ENCODE data around the gene TEAD4. TPM values are rescaled to one million over a fixed set of nuclear protein-coding genes. Genes with fewer than 3 reads are reported as not detected.

TEAD4 gene
- total RNA-seq, 1 experiment from 2014 or later: 47.7 TPM

GRCh38 chr12:2934371-2934770 lies 24.8 kb upstream of the TEAD4 start:
- H3K79me2 ChIP-seq (ENCODE audit: low read depth): no peaks in the 10 kb centered on the region
- no peaks in the 10 kb centered on the region for H3K9me3 ChIP-seq (ENCODE audit: insufficient read depth, low read depth)
- DNase-seq: no peak
- no peaks in the 10 kb centered on the region for H4K20me1 ChIP-seq (ENCODE audit: insufficient read depth)
- H3K4me3 ChIP-seq: no peak overlapping the region
- no peak overlapping the region for H2AFZ ChIP-seq
- POLR2A ChIA-PET (ENCODE audit: unreplicated experiment): no interaction called here
- intact Hi-C loops (cut with micrococcal nuclease; ENCODE audit: unreplicated experiment): no loop called here
- H3K4me1 ChIP-seq (replicated peaks; ENCODE audit: insufficient read depth): no peaks in the 10 kb centered on the region
- no peaks in the 10 kb centered on the region for H3K27me3 ChIP-seq (ENCODE audit: insufficient read depth, low read depth)
- no peak overlapping the region for H3K4me2 ChIP-seq
- H3K27ac ChIP-seq: no peak overlapping the region
- peaks cover 22% of the 10 kb centered on the region; the same call in 1 of the 2 replicates for H3K36me3 ChIP-seq (ENCODE audit: low read depth)
- H3K9me2 ChIP-seq (ENCODE audit: insufficient read depth): no peaks in the 10 kb centered on the region
- TF ChIP-seq CTCF (conservative IDR thresholded peaks at IDR 0.05) (no peak), EZH2 (IDR thresholded peaks at IDR 0.05; ENCODE audit: low read depth) (no peak)
- no peaks in the 10 kb centered on the region for H3F3A ChIP-seq (ENCODE audit: insufficient read depth, low read depth)
- BruUV-seq (replicated peaks): no TSS peak
- CTCF ChIA-PET: no interaction called here

- H3K79me2 ChIP-seq (ENCODE audit: low read depth): no peaks in the 10 kb centered on the region
- intact Hi-C loops (cut with micrococcal nuclease; ENCODE audit: unreplicated experiment): no loop called here
- H3K9me2 ChIP-seq (ENCODE audit: insufficient read depth): no peaks in the 10 kb centered on the region
- POLR2A ChIA-PET (ENCODE audit: unreplicated experiment): no interaction called here
- no peak overlapping the region for H3K27ac ChIP-seq
- H3K4me2 ChIP-seq: no peak overlapping the region
- no TSS peak for BruUV-seq (replicated peaks)
- H3F3A ChIP-seq (ENCODE audit: insufficient read depth, low read depth): no peaks in the 10 kb centered on the region; the same call in 1 of the 2 replicates
- H3K4me1 ChIP-seq (replicated peaks; ENCODE audit: insufficient read depth): no peaks in the 10 kb centered on the region
- H3K27me3 ChIP-seq (ENCODE audit: insufficient read depth, low read depth): no peaks in the 10 kb centered on the region
- H3K9me3 ChIP-seq (ENCODE audit: insufficient read depth, low read depth): no peaks in the 10 kb centered on the region
- DNase-seq: no peak
- H2AFZ ChIP-seq: no peak overlapping the region
- no peak overlapping the region for H3K4me3 ChIP-seq
- 0 out of 2 replicates have a peak, but pooled peaks cover 14% of the 10 kb centered on the region for H3K36me3 ChIP-seq (ENCODE audit: low read depth)
- CTCF ChIA-PET: no interaction called here
- no peaks in the 10 kb centered on the region for H4K20me1 ChIP-seq (ENCODE audit: insufficient read depth)
- TF ChIP-seq CTCF (conservative IDR thresholded peaks at IDR 0.05) (no peak), EZH2 (IDR thresholded peaks at IDR 0.05; ENCODE audit: low read depth) (no peak)
These were observed 22.9 kb upstream of the TEAD4 start for GRCh38 chr12:2936301-2936700.

- Histone ChIP-seq H3K9me3 (ENCODE audit: insufficient read depth, low read depth) (no peaks in the 10 kb centered on the region), H2AFZ (no peak overlapping the region), H3K9me2 (ENCODE audit: insufficient read depth) (no peaks in the 10 kb centered on the region), H3F3A (ENCODE audit: insufficient read depth, low read depth) (no peaks in the 10 kb centered on the region; the same call in 1 of the 2 replicates), H3K79me2 (ENCODE audit: low read depth) (no peaks in the 10 kb centered on the region), H4K20me1 (ENCODE audit: insufficient read depth) (no peaks in the 10 kb centered on the region), H3K36me3 (ENCODE audit: low read depth) (0 out of 2 replicates have a peak, but pooled peaks cover 6% of the 10 kb centered on the region), H3K27me3 (ENCODE audit: insufficient read depth, low read depth) (no peaks in the 10 kb centered on the region), H3K4me3 (no peak overlapping the region), H3K27ac (no peak overlapping the region), H3K4me1 (replicated peaks; ENCODE audit: insufficient read depth) (no peaks in the 10 kb centered on the region), H3K4me2 (no peak overlapping the region)
- POLR2A ChIA-PET (ENCODE audit: unreplicated experiment): no interaction called here
- CTCF ChIA-PET: no interaction called here
- TF ChIP-seq EZH2 (IDR thresholded peaks at IDR 0.05; ENCODE audit: low read depth): no peak
- no peak for TF ChIP-seq CTCF (conservative IDR thresholded peaks at IDR 0.05)
- intact Hi-C loops (cut with micrococcal nuclease; ENCODE audit: unreplicated experiment): no loop called here
- no TSS peak for BruUV-seq (replicated peaks)
- no peak for DNase-seq
These were observed 21.7 kb upstream of the TEAD4 start for GRCh38 chr12:2937500-2937899.

All from PC-9 (cell line).